GM23338 (cell line): ENCODE measurements around the gene TRDN. TPM values are rescaled to one million over a fixed set of nuclear protein-coding genes. Genes with fewer than 3 reads are reported as not detected.

Source experiments
- ATAC-seq: fragments of 200-7000 bp; cut with Tn5 transposase; 3 replicates; pipeline ENCODE4 v1.9.1; 2020
- DNase-seq: peaks from one replicate; pipeline ENCODE4 v3.0.0-alpha.2; 2015; ENCODE audit warnings: low spot score
- H2AFZ ChIP-seq: fragments of 200-600 bp; sonication (generic); 2 replicates; pipeline ENCODE4 v1.8.0; 2016; ENCODE audit warnings: antibody characterized with exemption, mild to moderate bottlenecking, moderate library complexity
- H3F3A ChIP-seq: fragments of 200-600 bp; sonication (generic); replicated peaks from 2 replicates; pipeline ENCODE4 v1.8.0; 2017; ENCODE audit warnings: antibody characterized with exemption, mixed run types, low read depth
- H3K27ac ChIP-seq: fragments of 200-600 bp; sonication (generic); 2 replicates; pipeline ENCODE4 v1.6.1; 2016; ENCODE audit warnings: low read depth
- H3K27me3 ChIP-seq: fragments of 200-600 bp; sonication (generic); 2 replicates; pipeline ENCODE4 v1.8.0; 2016; ENCODE audit warnings: mild to moderate bottlenecking, mixed run types, moderate library complexity; ENCODE audit not compliant: insufficient read depth
- H3K36me3 ChIP-seq: fragments of 200-600 bp; sonication (generic); 2 replicates; pipeline ENCODE4 v1.8.0; 2016; ENCODE audit warnings: mild to moderate bottlenecking; ENCODE audit not compliant: insufficient read depth
- H3K4me1 ChIP-seq: fragments of 200-600 bp; sonication (generic); 2 replicates; pipeline ENCODE4 v1.8.0; 2016; ENCODE audit warnings: mild to moderate bottlenecking, moderate library complexity; ENCODE audit not compliant: insufficient read depth
- H3K4me2 ChIP-seq: fragments of 200-600 bp; sonication (generic); 2 replicates; pipeline ENCODE4 v1.7.1; 2017; ENCODE audit warnings: mixed run types
- H3K4me3 ChIP-seq: fragments of 200-600 bp; sonication (generic); 2 replicates; pipeline ENCODE4 v1.6.1; 2016; ENCODE audit warnings: mixed run types
- H3K79me2 ChIP-seq: fragments of 200-600 bp; sonication (generic); replicated peaks from 2 replicates; pipeline ENCODE4 v1.8.0; 2017; ENCODE audit warnings: mild to moderate bottlenecking; ENCODE audit not compliant: insufficient read depth
- H3K9me2 ChIP-seq: fragments of 200-600 bp; sonication (generic); 2 replicates; pipeline ENCODE4 v1.8.0; 2017; ENCODE audit not compliant: insufficient read depth
- H4K20me1 ChIP-seq: fragments of 200-600 bp; sonication (generic); replicated peaks from 2 replicates; pipeline ENCODE4 v1.8.0; 2017; ENCODE audit warnings: mild to moderate bottlenecking; ENCODE audit not compliant: insufficient read depth
- H3K27ac Mint-ChIP-seq: 2 replicates; pipeline ENCODE4 v1.8.0; 2020; ENCODE audit warnings: inconsistent platforms, mild to moderate bottlenecking, moderate library complexity, mixed read lengths
- H3K27me3 Mint-ChIP-seq: 3 replicates; pipeline ENCODE4 v1.8.0; 2022; ENCODE audit warnings: low read depth, mild to moderate bottlenecking, moderate library complexity, mixed read lengths, inconsistent platforms; ENCODE audit not compliant: insufficient read depth, poor library complexity
- H3K36me3 Mint-ChIP-seq: 3 replicates; pipeline ENCODE4 v1.8.0; 2021; ENCODE audit warnings: low read depth, mild to moderate bottlenecking, inconsistent platforms, moderate library complexity, mixed read lengths
- H3K4me1 Mint-ChIP-seq: 3 replicates; pipeline ENCODE4 v1.8.0; 2020; ENCODE audit warnings: mild to moderate bottlenecking, inconsistent platforms, mixed read lengths
- H3K4me3 Mint-ChIP-seq: 3 replicates; pipeline ENCODE4 v1.8.0; 2021; ENCODE audit warnings: moderate library complexity, mild to moderate bottlenecking, inconsistent platforms, mixed read lengths
- H3K9me3 Mint-ChIP-seq: 3 replicates; pipeline ENCODE4 v1.8.0; 2020; ENCODE audit warnings: moderate library complexity, mild to moderate bottlenecking, inconsistent platforms, mixed read lengths
- CREB1 ChIP-seq: fragments of 250-450 bp; sonication (Bioruptor Pico); IDR thresholded peaks from 2 replicates; pipeline ENCODE4 v1.5.0; 2020; ENCODE audit warnings: low read depth, mild to moderate bottlenecking, moderate library complexity
- CTCF ChIP-seq, 2 experiments: fragments of 200-600 bp in 1 of 2; sonication (generic) in 1 of 2; conservative IDR thresholded peaks; 2 replicates each; pipeline versions ENCODE4 v1.5.1 to v1.6.1; 2016 to 2017; ENCODE audit warnings: antibody characterized with exemption in 2 of 2, low read depth in 2 of 2, mild to moderate bottlenecking in 2 of 2, moderate library complexity in 1 of 2
- ETS1 ChIP-seq: IDR thresholded peaks from 2 replicates; pipeline ENCODE4 v1.6.1; 2016; ENCODE audit warnings: antibody characterized with exemption
- EZH2 ChIP-seq: fragments of 200-600 bp; sonication (generic); IDR thresholded peaks from one replicate; pipeline ENCODE4 v1.8.0; 2017; ENCODE audit warnings: antibody characterized with exemption, mild to moderate bottlenecking, low read depth; ENCODE audit not compliant: unreplicated experiment
- EZH2phosphoT487 ChIP-seq: fragments of 200-600 bp; sonication (generic); IDR thresholded peaks from one replicate; pipeline ENCODE4 v1.8.1; 2018; ENCODE audit warnings: antibody characterized with exemption; ENCODE audit not compliant: unreplicated experiment
- NANOG ChIP-seq: IDR thresholded peaks from 2 replicates; pipeline ENCODE4 v1.6.1; 2016; ENCODE audit warnings: antibody characterized with exemption, borderline replicate concordance
- STAT1 ChIP-seq: IDR thresholded peaks from one replicate; pipeline ENCODE4 v1.6.1; 2016; ENCODE audit warnings: antibody characterized with exemption; ENCODE audit not compliant: unreplicated experiment
- ZNF331 ChIP-seq: fragments of 250-450 bp; sonication (Bioruptor Pico); IDR thresholded peaks from 2 replicates; pipeline ENCODE4 v1.5.0; 2020; ENCODE audit warnings: low read depth, mild to moderate bottlenecking, moderate library complexity
- ZNF462 ChIP-seq: fragments of 250-450 bp; sonication (Bioruptor Pico); IDR thresholded peaks from 2 replicates; pipeline ENCODE4 v1.5.0; 2020; ENCODE audit warnings: mild to moderate bottlenecking, moderate library complexity
- polyA plus RNA-seq: library from polyadenylated mRNA; unstranded; fragments of >200 nt; fragmentation: Nextera tagmentation; extraction: Ambion mirVana; gene quantifications from 2 replicates; pipeline ENCODE4 v1.2.1, GENCODE V29; 2016
- total RNA-seq: library from RNA; depleted of rRNA; stranded (reverse); fragments of >200 nt; shearing (Covaris generic); gene quantifications from 2 replicates; pipeline ENCODE4 v1.2.3, GENCODE V29; 2014

Gene TRDN
- total and polyA plus RNA-seq, 2 experiments from 2014 or later, result 35.5 to 137 TPM

- TF ChIP-seq ZNF462 (CRISPR knock-in tag), result no peak
Observed at GRCh38 chr6:123625696-123626095, 11.1 kb downstream of the TRDN start (continued).

- Mint-ChIP-seq H3K4me1 (no peaks in the 10 kb centered on the region), H3K4me3 (no peak overlapping the region), H3K27me3 (no peaks in the 10 kb centered on the region), H3K27ac (no peak overlapping the region), H3K36me3 (no peaks in the 10 kb centered on the region), H3K9me3 (no peaks in the 10 kb centered on the region; the same call in 2 of the 3 replicates)
- Histone ChIP-seq H2AFZ (no peak overlapping the region), H3F3A (no peaks in the 10 kb centered on the region), H4K20me1 (no peaks in the 10 kb centered on the region), H3K27me3 (no peaks in the 10 kb centered on the region), H3K4me1 (no peaks in the 10 kb centered on the region), H3K4me2 (no peak overlapping the region), H3K4me3 (no peak overlapping the region), H3K79me2 (no peaks in the 10 kb centered on the region), H3K36me3 (no peaks in the 10 kb centered on the region), H3K27ac (no peak overlapping the region), H3K9me2 (peaks cover 8% of the 10 kb centered on the region; the same call in 1 of the 2 replicates)
- DNase-seq (no peak), ATAC-seq (no peak)
- TF ChIP-seq ZNF331 (CRISPR knock-in tag) (no peak), EZH2 (no peak), ETS1 (no peak), STAT1 (no peak), NANOG (no peak), CTCF (conservative IDR thresholded peaks at IDR 0.05; ENCODE audit: low read depth in 2 of 2) (no peak), CREB1 (CRISPR knock-in tag) (no peak), EZH2phosphoT487 (no peak)
Observed at GRCh38 chr6:123622780-123623179, 14.0 kb downstream of the TRDN start.
